Measurements from ENCODE around the gene COX5A.

- TF ChIP-seq CTCF (IDR thresholded peaks at IDR 0.05; ENCODE audit: insufficient read depth, low read length) (no peak), POLR2AphosphoS5 (IDR thresholded peaks at IDR 0.05; ENCODE audit: low read depth) (no peak)
Observed at GRCh38 chr15:74895830-74896229, 42.0 kb downstream of the COX5A start.
